H9 (cell line): ENCODE results near the gene PCDHGA8. TPM values are rescaled to one million over a fixed set of nuclear protein-coding genes. Genes with fewer than 3 reads are reported as not detected.

Experiments used
- DNase-seq: peaks from one replicate; pipeline ENCODE4 v3.0.0-alpha.2; 2017
- H2AFZ ChIP-seq: one replicate; pipeline ENCODE4 v1.6.1; 2013; ENCODE audit warnings: mild to moderate bottlenecking, low read length, control low read depth, moderate library complexity
- H2AK5ac ChIP-seq: 2 replicates; pipeline ENCODE4 v1.6.1; 2013; ENCODE audit warnings: low read length, control low read depth, mixed read lengths; ENCODE audit not compliant: insufficient read length
- H2BK120ac ChIP-seq: one replicate; pipeline ENCODE4 v1.6.1; 2013; ENCODE audit warnings: low read depth, mild to moderate bottlenecking, low read length, control low read depth, inconsistent platforms; ENCODE audit not compliant: poor library complexity, severe bottlenecking
- H2BK12ac ChIP-seq: 2 replicates; pipeline ENCODE4 v1.6.1; 2013; ENCODE audit warnings: low read length, control low read depth, mixed read lengths, low read depth; ENCODE audit not compliant: insufficient read length
- H2BK15ac ChIP-seq: 2 replicates; pipeline ENCODE4 v1.6.1; 2013; ENCODE audit warnings: low read depth, low read length, control low read depth
- H2BK20ac ChIP-seq: one replicate; pipeline ENCODE4 v1.6.1; 2013; ENCODE audit warnings: low read depth, mild to moderate bottlenecking, low read length, control low read depth, inconsistent platforms; ENCODE audit not compliant: poor library complexity, severe bottlenecking
- H2BK5ac ChIP-seq: 2 replicates; pipeline ENCODE4 v1.6.1; 2013; ENCODE audit warnings: low read length, control low read depth, mixed read lengths; ENCODE audit not compliant: insufficient read length
- H3K14ac ChIP-seq: 2 replicates; pipeline ENCODE4 v1.6.1; 2013; ENCODE audit warnings: low read length, control low read depth; ENCODE audit not compliant: insufficient read depth
- H3K18ac ChIP-seq: 2 replicates; pipeline ENCODE4 v1.6.1; 2013; ENCODE audit warnings: low read depth, mild to moderate bottlenecking, mixed read lengths, low read length, control low read depth; ENCODE audit not compliant: insufficient read length
- H3K23ac ChIP-seq: 2 replicates; pipeline ENCODE4 v1.6.1; 2013; ENCODE audit warnings: low read length, control low read depth, mixed read lengths, low read depth; ENCODE audit not compliant: insufficient read length
- H3K23me2 ChIP-seq: 2 replicates; pipeline ENCODE4 v1.6.1; 2013; ENCODE audit warnings: low read depth, mild to moderate bottlenecking, mixed read lengths, low read length, control low read depth; ENCODE audit not compliant: insufficient read length, poor library complexity, severe bottlenecking
- H3K27ac ChIP-seq: 2 replicates; pipeline ENCODE4 v1.5.1; 2013; ENCODE audit warnings: low read length, control low read depth, mixed read lengths, low read depth; ENCODE audit not compliant: insufficient read length
- H3K27me3 ChIP-seq: 2 replicates; pipeline ENCODE4 v1.6.1; 2013; ENCODE audit warnings: low read length, control low read depth, inconsistent platforms; ENCODE audit not compliant: insufficient read depth
- H3K4ac ChIP-seq: 2 replicates; pipeline ENCODE4 v1.6.1; 2013; ENCODE audit warnings: low read depth, mild to moderate bottlenecking, control low read depth, inconsistent platforms, low read length, moderate library complexity
- H3K4me1 ChIP-seq: 2 replicates; pipeline ENCODE4 v1.6.1; 2013; ENCODE audit warnings: low read length, control low read depth, inconsistent platforms; ENCODE audit not compliant: insufficient read depth
- H3K4me2 ChIP-seq: 2 replicates; pipeline ENCODE4 v1.6.1; 2013; ENCODE audit warnings: low read length, control low read depth, mixed read lengths; ENCODE audit not compliant: insufficient read length, insufficient read depth
- H3K56ac ChIP-seq: 2 replicates; pipeline ENCODE4 v1.6.1; 2013; ENCODE audit warnings: low read depth, mild to moderate bottlenecking, mixed read lengths, low read length, control low read depth; ENCODE audit not compliant: insufficient read length
- H3K79me1 ChIP-seq: 2 replicates; pipeline ENCODE4 v1.6.1; 2013; ENCODE audit warnings: low read depth, mild to moderate bottlenecking, moderate library complexity, low read length, control low read depth, inconsistent platforms; ENCODE audit not compliant: insufficient read depth, poor library complexity, severe bottlenecking
- H3K79me2 ChIP-seq: 2 replicates; pipeline ENCODE4 v1.6.1; 2013; ENCODE audit warnings: low read length, control low read depth, inconsistent platforms; ENCODE audit not compliant: insufficient read depth
- H3K9ac ChIP-seq: 2 replicates; pipeline ENCODE4 v1.6.1; 2013; ENCODE audit warnings: low read length, control low read depth, mixed read lengths; ENCODE audit not compliant: insufficient read length; ENCODE audit errors: extremely low read depth
- H3K9me3 ChIP-seq: one replicate; pipeline ENCODE4 v1.6.1; 2013; ENCODE audit warnings: low read depth, low read length, inconsistent platforms; ENCODE audit not compliant: control insufficient read depth
- H3T11ph ChIP-seq: one replicate; pipeline ENCODE4 v1.6.1; 2013; ENCODE audit warnings: mild to moderate bottlenecking, low read length, control low read depth, inconsistent platforms
- H4K20me1 ChIP-seq: one replicate; pipeline ENCODE4 v1.6.1; 2013; ENCODE audit not compliant: control insufficient read depth, insufficient read length, insufficient read depth
- H4K5ac ChIP-seq: 2 replicates; pipeline ENCODE4 v1.6.1; 2013; ENCODE audit warnings: low read depth, mild to moderate bottlenecking, mixed read lengths, low read length, control low read depth; ENCODE audit not compliant: insufficient read length
- H4K8ac ChIP-seq: replicated peaks from 2 replicates; pipeline ENCODE4 v1.6.1; 2013; ENCODE audit warnings: low read length, control low read depth, mixed read lengths, low read depth; ENCODE audit not compliant: insufficient read length
- H4K91ac ChIP-seq: 2 replicates; pipeline ENCODE4 v1.6.1; 2013; ENCODE audit warnings: low read depth, mild to moderate bottlenecking, moderate library complexity, mixed read lengths, low read length, control low read depth; ENCODE audit not compliant: insufficient read length
- H3K27ac Mint-ChIP-seq, 3 experiments: 2 replicates in 2 of 3; 3 replicates in 1 of 3; pipeline ENCODE4 v1.8.0; 2020 to 2021; ENCODE audit warnings: mixed read lengths in 3 of 3, mild to moderate bottlenecking in 1 of 3, moderate library complexity in 1 of 3
- H3K27me3 Mint-ChIP-seq: 2 replicates; pipeline ENCODE4 v1.8.0; 2021; ENCODE audit warnings: low read depth, mild to moderate bottlenecking, moderate library complexity, mixed read lengths
- H3K36me3 Mint-ChIP-seq, 3 experiments: 2 replicates in 2 of 3; 3 replicates in 1 of 3; pipeline ENCODE4 v1.8.0; 2020 to 2021; ENCODE audit warnings: low read depth in 3 of 3, mixed read lengths in 3 of 3; ENCODE audit not compliant: insufficient read depth in 1 of 3
- H3K4me1 Mint-ChIP-seq, 2 experiments: 2 replicates each; pipeline ENCODE4 v1.8.0; 2020; ENCODE audit warnings: mixed read lengths in 2 of 2
- H3K4me3 Mint-ChIP-seq, 2 experiments: 2 replicates in 1 of 2; 3 replicates in 1 of 2; pipeline ENCODE4 v1.8.0; 2020 to 2021; ENCODE audit warnings: mild to moderate bottlenecking in 2 of 2, mixed read lengths in 2 of 2, moderate library complexity in 1 of 2
- H3K9me3 Mint-ChIP-seq, 2 experiments: 2 replicates in 1 of 2; 3 replicates in 1 of 2; pipeline ENCODE4 v1.8.0; 2020; ENCODE audit warnings: mild to moderate bottlenecking in 2 of 2, mixed read lengths in 2 of 2, moderate library complexity in 1 of 2
- CTCF ChIP-seq: fragments of 200-600 bp; sonication (generic); conservative IDR thresholded peaks from 3 replicates; pipeline ENCODE4 v1.8.0; 2021; ENCODE audit warnings: antibody characterized with exemption, mild to moderate bottlenecking
- WGBS: extraction: QIAGEN DNeasy Blood & Tissue Kit; methylation state at CpG from one replicate; pipeline ENCODE4 v1.1.7; 2013; ENCODE audit warnings: missing lambda C conversion rate, low lambda C conversion rate, mixed read lengths; ENCODE audit not compliant: insufficient read length; ENCODE audit errors: extremely low coverage; 5-methylcytosine and 5-hydroxymethylcytosine counted together
- total RNA-seq: library from RNA; stranded (reverse); gene quantifications from 2 replicates; pipeline ENCODE4 v1.2.1, GENCODE V29; 2021

The PCDHGA8 gene
- total RNA-seq, 1 experiment from 2014 or later: 0.90 TPM

- no peak overlapping the region for H3K27ac Mint-ChIP-seq
- Histone ChIP-seq H2AFZ (no peak overlapping the region), H4K91ac (no peak overlapping the region), H2BK12ac (no peak overlapping the region), H2AK5ac (no peak overlapping the region), H4K20me1 (no peaks in the 10 kb centered on the region), H3K56ac (no peak overlapping the region), H4K8ac (no peak overlapping the region), H3K9ac (no peak overlapping the region), H3K18ac (no peak overlapping the region), H3K27ac (no peak overlapping the region), H3K4ac (no peak overlapping the region), H3K27me3 (no peaks in the 10 kb centered on the region), H2BK120ac (no peak overlapping the region), H3K79me2 (no peaks in the 10 kb centered on the region), H3T11ph (no peak overlapping the region), H4K5ac (no peak overlapping the region), H3K9me3 (peaks cover 32% of the 10 kb centered on the region), H2BK5ac (no peak overlapping the region), H3K79me1 (no peaks in the 10 kb centered on the region), H3K4me1 (no peaks in the 10 kb centered on the region), H2BK20ac (no peak overlapping the region), H3K4me2 (no peak overlapping the region), H3K23ac (no peak overlapping the region), H3K14ac (no peak overlapping the region), H3K23me2 (no peaks in the 10 kb centered on the region), H2BK15ac (no peak overlapping the region)
- DNase-seq: no peak
- H3K4me1 Mint-ChIP-seq: peaks cover 2 to 3% of the 10 kb centered on the region in 2 experiments; a peak in 2 of 4 replicates
- H3K27me3 Mint-ChIP-seq: peaks cover 3% of the 10 kb centered on the region
- no peak for TF ChIP-seq CTCF
- WGBS: no CpG with 5 or more reads among the region's 24 CpGs
- H3K36me3 Mint-ChIP-seq: peaks cover 20 to 68% (median 50%) of the 10 kb centered on the region in 3 experiments
- no peak overlapping the region for H3K4me3 Mint-ChIP-seq
- H3K9me3 Mint-ChIP-seq: peaks cover 60 to 63% of the 10 kb centered on the region in 2 experiments
These were observed 36.8 kb upstream of the PCDHGA8 start for GRCh38 chr5:141355641-141356040.
